GM19397 (cell line): ENCODE measurements around the gene NTF3.

ENCODE experiments used
- ATAC-seq: cut with Tn5 transposase; IDR thresholded peaks from one replicate; pipeline ENCODE4 v1.9.1; 2021; ENCODE audit warnings: mild to moderate bottlenecking, moderate library complexity; ENCODE audit not compliant: unreplicated experiment

The NTF3 gene

GRCh38 chr12:5456030-5456429 is 24.1 kb downstream of the NTF3 start:
- ATAC-seq: no peak

DNA sequence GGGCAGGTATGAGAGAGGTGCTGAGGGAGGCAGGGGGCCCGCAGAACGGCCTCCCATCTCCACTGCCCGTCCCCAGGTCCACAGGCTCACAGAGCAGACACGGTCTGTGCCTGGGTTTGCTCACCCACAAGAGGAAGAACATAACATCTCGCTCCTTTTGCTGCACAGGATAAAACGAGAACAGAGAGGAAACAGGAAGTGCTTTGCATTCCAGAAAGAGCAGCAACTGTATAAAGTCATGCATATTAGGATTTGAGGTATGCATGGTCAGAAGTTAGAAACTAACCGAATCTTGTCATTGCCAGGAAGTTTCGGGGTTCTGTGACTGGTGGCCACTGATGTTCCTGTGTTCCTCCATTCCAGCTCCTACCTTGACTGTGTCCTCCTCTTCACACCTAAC is 25.0 kb downstream of the NTF3 start:
- ATAC-seq: no peak

DNA sequence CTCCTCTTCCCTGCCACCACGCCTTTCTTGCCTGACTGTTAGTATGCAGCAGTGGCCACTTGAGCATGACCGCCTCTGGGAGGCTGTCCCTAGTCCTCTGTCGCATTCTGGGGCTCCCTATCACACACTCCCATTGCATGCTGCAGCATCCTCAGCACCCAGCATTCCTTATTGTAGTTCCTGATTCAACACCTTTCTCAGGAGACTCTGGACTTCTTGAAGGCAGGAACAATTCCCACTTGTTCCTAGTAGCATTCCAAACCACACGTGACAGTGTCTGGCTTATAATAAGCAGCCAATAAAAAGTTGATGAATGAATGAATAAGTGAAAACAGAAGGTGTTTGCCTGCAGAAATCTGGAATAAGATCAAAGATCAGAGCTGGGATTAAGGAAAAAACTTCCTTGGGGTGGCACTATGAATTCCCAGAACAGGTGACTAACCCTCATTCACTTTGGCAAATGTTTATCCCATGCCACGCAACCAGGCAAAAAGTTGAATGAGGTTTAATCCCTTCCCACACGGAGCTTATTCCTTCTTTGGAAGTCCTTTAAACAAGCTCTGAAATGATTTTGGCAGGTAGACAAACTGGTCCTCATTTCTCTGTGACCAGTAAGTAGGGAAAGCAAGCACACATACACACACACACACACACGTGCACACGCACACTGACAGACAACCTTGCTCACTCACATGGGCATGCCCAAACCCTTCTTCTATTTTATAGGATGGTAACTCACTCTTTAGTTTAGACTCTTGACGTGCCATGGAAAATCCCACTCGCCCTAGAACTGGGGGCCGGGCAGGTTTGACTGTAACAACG is 26.5 kb downstream of the NTF3 start:
- ATAC-seq: no peak

GRCh38 chr12:5459051-5459782 is 27.3 kb downstream of the NTF3 start:
- no peak for ATAC-seq

DNA sequence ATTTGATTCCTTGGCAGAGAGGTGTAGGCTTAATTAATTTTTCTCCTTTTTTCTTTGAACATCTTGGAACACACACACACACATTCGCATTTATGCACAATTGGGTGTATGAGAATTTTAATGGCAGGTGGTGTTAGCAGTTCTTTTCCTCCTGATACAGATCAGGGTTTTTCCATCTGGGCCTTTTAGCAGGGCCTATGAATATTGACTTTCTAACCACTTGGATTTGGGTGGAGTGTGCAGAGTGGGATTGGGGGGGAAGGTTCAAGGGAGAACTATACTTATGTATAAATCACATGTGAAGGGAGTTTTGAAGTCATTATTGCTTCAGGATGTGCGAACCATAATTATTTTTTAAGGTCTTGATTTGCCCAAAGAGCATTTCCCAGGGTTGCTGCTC is 28.9 kb downstream of the NTF3 start:
- ATAC-seq: no peak

GRCh38 chr12:5461966-5462365 is 30.1 kb downstream of the NTF3 start:
- ATAC-seq: no peak

DNA sequence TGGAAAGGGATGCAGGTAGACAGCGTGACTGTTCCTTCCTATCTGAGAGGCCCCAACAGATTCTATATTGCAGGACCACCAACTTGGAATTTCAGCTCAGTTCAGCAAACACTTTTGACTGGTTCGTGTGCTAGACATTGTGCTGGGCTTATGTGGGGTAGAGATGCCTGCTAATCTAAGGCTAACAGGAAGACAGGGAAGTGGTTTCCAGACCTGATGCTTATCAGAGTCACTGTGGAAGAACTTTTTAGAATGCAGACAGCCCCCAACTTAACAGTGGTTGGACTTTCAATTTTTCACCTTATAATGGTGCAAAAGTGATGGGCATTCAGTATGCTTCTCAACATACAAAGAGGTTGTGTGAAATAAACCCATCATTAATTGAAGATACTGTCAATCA is 32.2 kb downstream of the NTF3 start:
- no peak for ATAC-seq

DNA sequence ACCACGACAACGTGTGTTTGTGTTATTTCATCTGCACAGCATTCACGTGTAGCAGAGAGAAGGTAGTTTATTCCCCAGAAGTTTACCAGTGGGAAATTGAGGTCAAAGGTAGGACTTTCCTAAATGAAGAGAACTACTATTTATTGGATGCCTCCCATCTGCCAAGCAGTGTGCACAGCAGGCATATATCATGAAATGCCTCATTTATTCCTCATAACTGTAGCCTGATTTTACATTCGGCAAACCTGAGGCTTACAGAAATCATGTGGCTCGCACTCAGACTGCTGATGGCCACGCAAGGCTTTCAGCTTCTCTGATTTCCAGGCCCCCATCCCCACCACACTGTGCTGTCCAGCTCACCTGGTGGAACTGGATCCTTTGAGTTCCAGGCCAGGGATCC is 33.5 kb downstream of the NTF3 start:
- no peak for ATAC-seq

DNA sequence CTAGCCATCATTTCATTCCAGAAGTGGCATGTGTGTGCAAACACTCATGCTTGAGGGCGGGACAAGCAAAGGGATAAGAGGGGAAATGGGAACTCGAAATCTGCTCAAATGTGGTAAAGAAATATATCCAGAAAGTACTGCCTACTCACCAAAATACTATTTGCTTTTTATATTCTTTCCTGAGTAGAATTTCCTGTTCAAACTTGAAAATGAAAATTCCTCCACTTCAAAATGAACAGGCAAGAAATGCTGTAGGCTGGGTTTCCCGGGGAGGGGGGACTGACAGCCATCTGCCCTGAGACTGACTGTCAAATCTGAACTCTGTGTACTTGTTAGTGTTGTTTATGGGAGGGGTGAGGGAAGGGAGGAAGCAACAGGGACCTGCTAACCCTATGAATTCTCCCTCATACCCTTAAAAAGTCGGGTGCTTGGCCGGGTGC is 34.6 kb downstream of the NTF3 start:
- no peak for ATAC-seq

DNA sequence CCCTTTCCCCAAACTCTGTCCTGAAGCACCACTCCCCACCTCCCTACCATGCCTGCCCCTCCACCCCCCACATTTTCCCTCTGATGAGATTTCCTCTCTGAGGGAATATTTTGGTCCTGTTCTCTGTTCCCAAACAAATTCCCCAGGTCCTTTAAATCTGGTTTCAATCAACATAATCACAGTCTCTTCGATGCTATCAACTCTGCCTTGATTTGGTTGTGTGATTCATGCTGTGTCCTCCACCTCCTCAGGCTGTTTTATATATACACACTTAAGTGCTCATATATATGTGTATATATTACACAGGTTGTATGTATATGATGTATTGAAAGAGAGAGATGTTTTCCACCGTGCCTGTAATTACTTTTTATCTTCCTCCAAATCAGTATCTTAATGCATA is 36.0 kb downstream of the NTF3 start:
- no peak for ATAC-seq

GRCh38 chr12:5470221-5470620 is 38.3 kb downstream of the NTF3 start:
- no peak for ATAC-seq

GRCh38 chr12:5470703-5471102 is 38.8 kb downstream of the NTF3 start:
- ATAC-seq: no peak

GRCh38 chr12:5473076-5473782 is 41.3 kb downstream of the NTF3 start:
- no peak for ATAC-seq

DNA sequence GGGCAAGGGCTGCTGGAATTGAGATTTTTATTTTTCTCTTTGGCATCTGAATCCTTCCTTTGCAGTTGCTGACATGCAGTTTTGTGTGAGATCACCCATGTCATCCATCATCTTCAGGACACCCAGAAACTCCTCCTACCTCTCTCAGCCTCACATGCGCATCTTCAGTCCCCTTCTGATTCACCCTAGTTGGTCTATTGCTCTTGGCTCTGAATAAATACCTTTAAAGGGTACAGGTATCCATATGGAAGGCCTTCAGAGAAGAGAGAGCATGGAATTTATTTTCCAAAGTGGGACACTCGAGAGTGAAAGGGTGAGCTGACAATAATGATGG is 41.8 kb downstream of the NTF3 start:
- no peak for ATAC-seq

DNA sequence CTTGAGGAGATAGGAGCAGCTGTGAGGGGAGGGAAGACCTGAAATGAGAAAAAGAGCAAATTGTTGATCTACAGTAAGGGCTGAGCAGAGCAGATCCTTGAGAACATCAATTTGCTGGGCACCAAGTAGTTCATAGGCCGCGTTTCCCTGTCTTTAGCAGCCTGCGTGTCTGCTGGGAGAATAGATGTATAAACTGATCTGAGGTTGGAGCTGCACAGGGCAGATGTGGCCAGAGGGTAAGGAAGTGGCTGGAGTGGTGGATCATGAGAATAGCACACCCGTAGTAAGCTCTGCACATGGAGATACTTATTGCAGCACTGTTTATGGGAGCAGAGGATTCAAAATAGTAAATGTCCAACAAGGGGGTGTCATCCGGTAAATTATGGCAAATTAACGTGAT is 44.4 kb downstream of the NTF3 start:
- no peak for ATAC-seq

DNA sequence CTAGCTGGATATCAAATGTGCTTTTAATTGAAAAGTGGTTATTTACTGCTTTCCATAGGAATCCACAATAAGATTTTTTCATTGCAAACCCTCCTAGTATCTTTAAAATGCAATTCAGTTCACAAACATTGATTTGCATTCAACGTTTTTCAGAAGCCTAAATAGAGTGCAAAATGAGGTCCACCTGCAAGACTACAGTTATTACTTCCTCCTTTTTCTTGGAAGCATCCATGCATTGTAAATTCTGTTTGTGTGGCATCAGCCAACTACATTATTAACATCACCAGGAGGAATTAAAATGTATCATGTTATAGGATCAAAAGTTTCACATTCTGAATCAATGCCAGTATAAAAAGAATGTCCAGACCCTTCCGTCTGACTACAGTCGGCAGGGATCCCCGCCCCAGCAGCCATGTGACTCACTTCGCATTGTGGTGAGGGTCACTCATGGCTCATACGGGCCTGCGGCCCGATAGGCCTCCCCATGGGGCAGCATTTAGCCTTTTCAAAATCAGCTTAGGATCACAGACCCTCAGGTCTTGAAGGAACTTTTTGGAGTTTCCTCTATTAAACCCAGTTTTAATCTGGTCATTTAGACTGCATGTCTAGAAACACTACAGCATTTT is 46.3 kb downstream of the NTF3 start:
- ATAC-seq: no peak

DNA sequence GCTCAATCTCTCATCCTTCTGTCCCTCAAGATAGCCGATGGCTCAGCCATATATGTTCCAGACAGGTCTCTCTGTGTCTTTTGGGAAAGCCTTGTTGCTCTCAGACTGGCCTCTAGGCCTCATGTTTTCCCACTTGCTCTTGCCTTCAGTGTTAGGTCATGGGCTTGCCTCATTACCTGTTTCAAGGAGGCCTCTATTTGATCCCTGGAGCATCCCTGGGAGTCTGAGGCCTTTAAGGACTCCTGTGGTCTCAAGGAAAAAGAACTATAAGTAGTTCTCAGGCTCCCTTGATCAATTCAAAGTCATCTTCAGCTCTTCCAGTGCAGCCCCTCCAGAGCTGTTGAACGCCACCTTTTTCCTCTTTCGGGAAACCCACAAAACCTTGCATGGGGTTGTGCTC is 47.9 kb downstream of the NTF3 start:
- no peak for ATAC-seq

DNA sequence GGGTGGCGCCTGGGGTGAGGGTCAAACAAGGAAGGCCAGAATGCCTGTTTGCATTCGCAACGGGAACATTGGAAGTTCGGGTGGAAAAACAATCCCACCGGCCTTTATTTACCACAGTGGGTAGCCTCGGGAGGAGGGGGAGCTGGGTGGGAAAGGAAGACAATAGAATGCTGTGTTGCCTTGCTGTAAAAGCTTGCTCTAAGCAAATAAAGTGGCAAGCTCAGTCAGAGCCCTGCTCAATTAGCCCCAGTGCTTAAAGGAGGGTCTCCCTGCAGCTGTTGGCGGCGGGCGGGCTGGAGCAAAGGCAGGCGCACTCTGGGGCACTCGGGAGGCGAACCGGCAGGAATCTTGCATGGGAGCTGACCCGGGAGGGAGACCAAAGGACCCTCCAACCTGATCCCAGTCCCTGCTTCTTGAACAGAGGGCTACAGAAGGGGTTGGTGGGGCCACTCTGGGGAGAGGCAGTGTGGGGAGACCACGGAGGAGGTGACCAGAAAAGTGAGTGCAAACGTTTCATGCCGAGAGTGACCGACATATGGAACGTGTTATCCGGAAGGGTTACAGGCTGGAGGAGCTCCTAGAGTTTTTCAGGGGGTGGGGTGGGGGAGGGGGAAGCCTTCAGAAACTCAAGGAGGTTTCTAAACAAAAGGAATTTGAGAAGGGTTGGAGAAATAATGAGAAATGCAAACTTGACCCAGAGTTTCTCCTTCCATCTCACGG is 48.5 kb downstream of the NTF3 start:
- ATAC-seq: no peak

DNA sequence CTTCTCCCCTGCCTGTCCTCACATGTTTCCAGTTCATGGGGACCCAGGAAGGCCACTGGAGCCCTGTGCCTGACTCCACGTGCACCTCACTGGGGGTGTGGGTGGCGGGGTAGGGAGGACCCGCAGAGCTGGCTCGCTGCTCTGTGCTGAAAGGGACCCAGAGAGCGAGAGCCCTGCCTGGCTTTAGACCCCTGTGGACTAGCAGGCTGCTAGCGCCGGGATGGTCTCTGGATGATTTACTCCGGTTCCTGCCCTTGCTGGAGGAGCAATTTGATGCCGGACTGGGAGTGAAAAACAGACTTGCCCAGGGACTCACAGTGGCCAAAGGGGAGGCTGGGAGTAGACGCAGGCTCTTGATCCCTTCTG is 49.0 kb downstream of the NTF3 start:
- no peak for ATAC-seq

DNA sequence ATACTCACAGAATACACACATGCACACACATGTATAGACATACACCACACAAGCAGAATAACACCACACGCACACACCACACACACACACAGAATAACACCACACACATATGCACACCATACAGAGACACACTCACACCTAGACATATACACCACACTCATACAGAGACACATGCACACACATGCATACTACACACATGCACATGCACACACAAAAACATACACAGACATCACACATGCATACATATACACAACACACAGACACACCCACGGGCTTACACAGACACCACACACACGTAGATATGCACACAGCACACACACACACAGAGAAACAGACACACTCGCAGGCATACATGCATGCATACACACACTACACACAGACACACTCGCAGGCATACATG is 49.7 kb downstream of the NTF3 start:
- ATAC-seq: no peak

DNA sequence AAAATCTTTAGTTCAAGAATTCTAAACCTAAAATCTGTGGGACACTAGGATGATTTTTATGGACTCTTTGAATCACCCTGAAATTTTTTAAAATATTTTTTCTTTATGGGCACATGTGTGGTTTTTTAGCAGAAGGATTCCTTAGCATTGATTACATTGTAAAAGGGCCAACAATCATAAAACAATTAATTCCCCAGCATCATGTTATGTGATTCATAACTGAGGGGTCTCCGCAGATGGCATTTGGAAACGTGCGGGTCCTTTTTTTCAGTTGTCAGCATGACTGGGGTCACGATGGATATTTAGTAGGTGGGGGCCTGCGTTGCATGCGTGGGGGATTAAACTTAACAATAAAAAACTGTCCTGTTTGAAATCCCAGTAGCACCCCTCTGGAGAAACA is 52.5 kb downstream of the NTF3 start:
- no peak for ATAC-seq
